ENCODE results near the gene ATF5.
A peak's percentile ranks its signal among the peaks of the same experiment; 100 is the strongest.
"Not testable (repeated sequence)": the region's sequence is repeated elsewhere in the genome, so short reads cannot be mapped to it uniquely, and the experiment has no call there.

ATF5 gene

DNA sequence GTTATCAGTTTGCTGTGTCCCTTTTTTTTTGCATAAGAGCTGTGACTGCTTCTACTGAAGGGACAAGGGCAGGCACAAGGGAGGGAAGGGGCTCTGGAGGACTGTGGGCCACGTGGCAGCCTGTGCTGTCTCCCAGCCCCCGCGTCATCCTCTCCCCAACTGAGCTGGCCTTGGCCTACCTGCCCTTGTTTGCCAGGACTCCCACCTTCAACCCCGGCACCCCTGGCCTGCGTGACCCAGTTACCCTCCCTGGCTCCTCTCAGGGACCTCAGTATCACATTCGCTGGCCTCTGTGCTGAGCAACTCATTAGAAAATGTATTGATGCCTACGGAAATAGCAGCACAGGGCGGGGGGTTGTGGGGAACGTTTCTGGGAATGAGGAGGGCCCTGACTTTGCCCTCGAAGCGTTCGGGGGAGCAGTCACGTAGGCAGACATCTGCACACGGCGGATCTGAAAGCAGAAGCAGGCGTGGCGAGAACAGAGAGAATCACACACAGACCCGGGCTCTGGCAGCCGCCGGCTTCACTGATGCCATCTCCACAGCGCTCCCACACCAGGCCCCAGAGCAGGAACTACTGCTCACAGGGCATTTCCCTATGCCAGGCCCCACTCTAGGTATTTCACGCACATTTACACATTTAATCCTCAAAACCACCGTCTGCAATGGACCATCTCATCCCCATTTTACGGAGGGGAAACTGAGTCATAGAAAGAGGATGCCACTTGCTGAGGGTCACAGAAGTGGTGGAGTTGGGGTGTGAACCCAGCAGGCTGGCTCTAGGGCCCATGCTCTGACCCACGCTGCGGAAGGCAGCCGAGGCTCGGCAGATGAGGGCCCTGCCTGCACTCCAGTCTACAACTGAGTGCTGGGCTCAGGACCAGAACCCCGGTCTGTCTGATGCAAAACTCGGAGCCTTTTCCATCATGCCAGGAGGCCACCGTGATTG, 5.7 kb upstream of the ATF5 start:
- FAIRE-seq, result no peak

- no peak for FAIRE-seq
Observed at GRCh38 chr19:49924004-49924880, 4.8 kb upstream of the ATF5 start.

- not testable (repeated sequence) for FAIRE-seq
Observed at GRCh38 chr19:49924881-49925210, 4.2 kb upstream of the ATF5 start.

- no peak for FAIRE-seq
Observed at GRCh38 chr19:49925486-49925885, 3.5 kb upstream of the ATF5 start.

- no peak for FAIRE-seq
Observed at GRCh38 chr19:49926515-49926914, 2.5 kb upstream of the ATF5 start.

- FAIRE-seq, result no peak
Observed at GRCh38 chr19:49927526-49928264, 1.3 kb upstream of the ATF5 start.

- peak; percentile 13 for FAIRE-seq
Observed at GRCh38 chr19:49929611-49930482, 842 bp downstream of the ATF5 start.

- no peak for FAIRE-seq
Observed at GRCh38 chr19:49930483-49931011, 1.5 kb downstream of the ATF5 start.

DNA sequence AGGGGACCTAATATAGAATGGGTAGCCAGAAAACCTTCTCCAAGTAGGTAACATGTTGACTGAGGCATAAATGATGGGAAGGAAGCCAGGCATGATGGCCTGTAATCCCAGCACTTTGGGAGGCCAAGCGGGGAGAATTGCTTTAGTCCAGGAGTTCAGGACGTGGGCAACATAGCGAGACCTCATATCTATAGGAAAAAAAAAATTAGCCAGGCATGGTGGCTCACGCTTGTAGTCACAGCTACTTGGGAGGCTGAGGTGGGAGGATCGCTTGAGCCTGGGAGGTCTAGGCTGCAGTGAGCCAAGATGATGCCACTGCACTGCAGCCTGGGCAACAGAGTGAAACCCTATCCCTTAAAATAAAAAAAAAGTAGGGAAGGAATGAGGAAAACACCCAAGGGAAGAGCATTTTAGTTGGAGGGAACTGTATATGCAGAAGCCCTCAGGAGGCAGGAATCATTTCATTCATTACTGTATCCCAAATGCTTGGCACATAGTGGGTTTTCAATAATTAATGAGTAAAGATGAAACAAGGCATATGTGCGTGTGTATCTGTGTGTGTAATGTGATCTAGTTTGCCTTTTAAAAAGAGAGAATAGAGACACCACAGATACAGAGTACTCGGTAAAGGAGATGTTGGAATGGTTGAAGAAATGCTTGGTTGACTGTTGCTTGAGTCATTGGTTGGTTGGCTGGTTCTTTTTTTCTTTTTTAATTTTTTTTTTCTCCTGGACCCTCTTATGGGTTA, 2.5 kb downstream of the ATF5 start:
- FAIRE-seq, result no peak

DNA sequence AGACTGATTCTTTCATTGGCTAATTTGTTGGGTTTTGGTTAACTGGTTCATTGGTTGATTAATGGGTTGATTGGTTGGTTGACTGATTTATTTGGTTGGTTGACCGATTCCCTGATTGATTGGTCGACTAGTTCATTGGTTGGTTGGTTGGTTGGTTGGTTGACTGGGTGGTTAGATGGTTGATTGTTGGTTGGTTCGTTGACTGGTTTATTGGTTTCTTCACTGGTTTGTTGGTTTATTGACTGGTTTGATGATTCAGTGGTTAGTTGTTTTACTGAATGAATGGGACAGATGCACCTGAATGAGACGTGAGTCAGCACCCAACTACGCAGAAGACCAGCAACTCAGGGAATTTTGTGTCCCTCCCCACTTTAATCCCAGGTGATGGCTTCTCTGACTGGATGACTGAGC, 3.0 kb downstream of the ATF5 start:
- no peak for FAIRE-seq

DNA sequence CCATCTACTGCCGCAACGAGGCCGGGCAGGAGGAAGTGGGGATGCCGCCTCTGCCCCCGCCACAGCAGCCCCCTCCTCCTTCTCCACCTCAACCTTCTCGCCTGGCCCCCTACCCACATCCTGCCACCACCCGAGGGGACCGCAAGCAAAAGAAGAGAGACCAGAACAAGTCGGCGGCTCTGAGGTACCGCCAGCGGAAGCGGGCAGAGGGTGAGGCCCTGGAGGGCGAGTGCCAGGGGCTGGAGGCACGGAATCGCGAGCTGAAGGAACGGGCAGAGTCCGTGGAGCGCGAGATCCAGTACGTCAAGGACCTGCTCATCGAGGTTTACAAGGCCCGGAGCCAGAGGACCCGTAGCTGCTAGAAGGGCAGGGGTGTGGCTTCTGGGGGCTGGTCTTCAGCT, 3.7 kb downstream of the ATF5 start:
- no peak for FAIRE-seq

- FAIRE-seq, result no peak
Observed at GRCh38 chr19:49933643-49934042, 4.6 kb downstream of the ATF5 start.

DNA sequence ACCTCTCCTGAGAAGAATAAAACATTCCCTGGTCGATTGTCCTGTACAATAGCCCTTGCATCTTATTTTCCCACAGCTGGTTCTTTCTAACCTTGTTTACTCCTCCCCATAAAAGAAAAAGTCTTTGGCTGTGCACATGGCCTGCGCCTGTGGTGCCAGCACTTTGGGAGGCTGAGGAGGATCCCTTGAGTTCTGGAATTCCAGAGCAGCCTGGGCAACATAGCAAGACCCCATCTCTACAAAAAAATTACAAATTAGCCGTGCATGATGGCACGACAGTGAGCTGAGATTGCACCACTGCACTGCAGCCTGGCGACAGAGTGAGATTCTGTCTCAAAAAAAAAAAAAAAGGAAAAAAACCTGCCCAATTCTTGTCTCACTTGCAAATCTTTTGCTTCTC, 7.5 kb downstream of the ATF5 start:
- FAIRE-seq, result no peak

DNA sequence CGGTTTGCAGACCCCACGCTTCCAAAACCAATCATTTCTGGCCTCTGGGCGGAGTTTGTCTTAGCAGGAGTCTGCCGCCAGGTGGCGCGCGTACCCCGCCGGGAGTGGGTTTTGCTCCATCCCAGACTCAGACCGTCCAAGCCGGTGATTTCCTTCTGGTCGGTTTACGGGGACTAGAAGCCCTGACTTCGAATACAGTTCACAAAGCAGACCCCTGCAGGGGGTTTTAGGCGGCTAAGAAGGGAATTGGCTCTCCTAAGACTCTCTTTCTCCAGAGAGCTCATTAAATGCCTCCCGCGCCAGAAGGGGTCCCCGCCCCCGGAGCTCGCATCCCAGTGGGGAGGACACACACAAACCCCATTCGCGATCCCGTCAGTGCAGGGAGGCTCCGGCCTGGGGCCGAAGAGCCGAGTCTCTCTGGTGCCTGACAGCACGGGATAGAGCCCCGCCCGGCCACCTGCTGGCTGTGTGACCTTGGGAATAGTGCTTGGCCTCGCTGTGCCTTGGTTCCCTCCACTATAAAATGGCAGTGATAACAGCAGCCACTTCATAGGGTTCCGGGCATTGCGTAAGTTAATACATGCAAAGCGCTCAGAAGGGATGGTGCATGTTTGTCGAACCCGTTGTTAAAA, 8.9 kb downstream of the ATF5 start:
- no peak for FAIRE-seq

- FAIRE-seq, result no peak
Observed at GRCh38 chr19:49938662-49939061, 9.7 kb downstream of the ATF5 start.

DNA sequence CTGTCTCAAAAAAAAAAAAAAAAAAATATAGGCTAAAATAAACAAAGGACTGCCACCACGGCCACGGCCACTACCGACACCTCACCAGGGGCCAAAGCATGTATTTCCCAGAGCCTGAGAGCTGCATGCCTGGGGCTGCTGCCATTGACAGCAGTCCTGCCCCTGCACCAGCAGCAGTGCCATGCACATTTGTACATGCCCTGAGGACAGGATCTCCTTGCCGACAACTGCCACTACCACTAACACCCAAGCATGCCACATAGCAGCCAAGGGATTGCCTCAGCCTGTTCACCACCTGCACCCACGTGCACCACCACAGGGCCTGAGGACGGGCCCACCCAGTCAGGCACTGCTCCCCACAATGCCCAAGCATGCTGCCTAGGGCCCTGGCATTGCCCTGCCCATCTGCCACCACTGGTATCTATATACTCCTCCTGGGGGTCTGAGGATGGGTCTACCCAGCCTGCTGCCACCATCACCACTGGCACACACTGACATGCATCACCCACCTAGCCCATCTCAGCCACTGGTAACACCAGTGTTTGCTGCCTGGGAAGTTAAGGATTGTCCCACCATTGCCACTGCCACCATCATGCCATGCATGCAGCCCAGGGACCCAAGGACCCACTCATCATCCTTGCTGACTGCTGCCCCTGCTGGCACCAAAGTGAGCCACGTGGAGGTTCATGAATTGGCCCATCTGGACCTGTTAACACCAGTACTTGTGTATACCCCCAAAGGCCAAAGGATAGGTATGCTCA, 10.9 kb downstream of the ATF5 start:
- FAIRE-seq, result no peak

GRCh38 chr19:49940482-49940791, 11.4 kb downstream of the ATF5 start:
- FAIRE-seq, result no peak

DNA sequence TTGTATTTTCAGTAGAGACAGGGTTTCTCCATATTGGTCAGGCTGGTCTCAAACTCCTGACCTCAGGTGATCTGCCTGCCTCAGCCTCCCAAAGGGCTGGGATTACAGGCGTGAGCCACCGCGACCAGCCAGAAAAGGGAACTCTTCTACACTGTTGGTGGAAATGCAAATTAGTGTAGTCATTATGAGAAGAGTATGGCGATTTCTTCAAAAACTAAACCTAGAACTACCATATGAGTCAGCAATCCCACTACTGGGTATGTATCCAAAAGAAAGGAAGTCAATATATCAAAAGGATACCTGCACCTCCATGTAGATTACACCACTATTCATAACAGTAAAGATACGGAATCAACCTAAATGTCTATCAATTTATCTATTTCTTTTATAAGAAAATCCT, 15.6 kb downstream of the ATF5 start:
- FAIRE-seq, result not testable (repeated sequence)

GRCh38 chr19:49946415-49946814, 17.4 kb downstream of the ATF5 start:
- no peak for FAIRE-seq
